Heart left ventricle (tissue), 16 donors: ENCODE measurements around the gene TAS2R13. TPM values are rescaled to one million over a fixed set of nuclear protein-coding genes. Genes with fewer than 3 reads are reported as not detected.

Experiments
- ATAC-seq, 4 donors: fragments of 200-7000 bp; cut with Tn5 transposase; one replicate each; pipeline ENCODE4 v1.9.1; 2020 to 2022; ENCODE audit warnings: moderate library complexity in 4 of 4, mild to moderate bottlenecking in 3 of 4, moderate number of reproducible peaks in 1 of 4
- DNase-seq, 5 donors: peaks; one replicate each; pipeline ENCODE4 v3.0.0-alpha.2; 2020
- H3K27ac ChIP-seq, 12 donors: fragments of 200-600 bp; sonication (generic) in 4 of 12; one replicate each; pipeline versions ENCODE4 v1.5.0 to v1.8.0; 2016 to 2022; ENCODE audit warnings: mild to moderate bottlenecking in 2 of 12
- H3K27me3 ChIP-seq, 9 donors: fragments of 200-600 bp; sonication (generic) in 2 of 9; one replicate each; pipeline versions ENCODE4 v1.5.1 to v1.8.0; 2016 to 2022; ENCODE audit warnings: mild to moderate bottlenecking in 3 of 9
- H3K36me3 ChIP-seq, 9 donors: fragments of 200-600 bp; sonication (generic) in 2 of 9; one replicate each; pipeline versions ENCODE4 v1.5.0 to v1.8.0; 2018 to 2022; ENCODE audit warnings: mild to moderate bottlenecking in 2 of 9
- H3K4me1 ChIP-seq, 12 donors: fragments of 200-600 bp; sonication (generic) in 4 of 12; one replicate each; pipeline versions ENCODE4 v1.5.0 to v1.8.0; 2016 to 2022; ENCODE audit warnings: mild to moderate bottlenecking in 3 of 12
- H3K4me3 ChIP-seq, 12 donors: fragments of 200-600 bp; sonication (generic) in 4 of 12; one replicate each; pipeline versions ENCODE4 v1.5.0 to v1.8.0; 2017 to 2022; ENCODE audit warnings: mild to moderate bottlenecking in 9 of 12, moderate library complexity in 4 of 12
- H3K9me3 ChIP-seq, 12 donors: fragments of 200-600 bp; sonication (generic) in 4 of 12; one replicate each; pipeline versions ENCODE4 v1.5.0 to v1.8.0; 2016 to 2022; ENCODE audit warnings: mild to moderate bottlenecking in 1 of 12
- POLR2A ChIP-seq, 2 donors: fragments of 450-650 bp; IDR thresholded peaks; one replicate each; pipeline ENCODE4 v1.6.1; 2017; ENCODE audit warnings: antibody characterized with exemption in 2 of 2, mild to moderate bottlenecking in 2 of 2, moderate library complexity in 2 of 2
- whole genome bisulfite sequencing, 4 donors: extraction: QIAGEN DNeasy Blood & Tissue Kit in 2 of 4; methylation state at CpG; one replicate each; pipeline versions ENCODE4 v1.1.5 to v1.1.7; 2013 to 2018; 5-methylcytosine and 5-hydroxymethylcytosine counted together
- intact Hi-C, 10 donors: fragments of 100-400 bp; cut with DNase I; formaldehyde crosslinking; loops; one replicate each; pipeline versions ENCODE4 v1.11.1 to v1.14.2; 2022
- polyA plus RNA-seq, 2 donors: library from polyadenylated mRNA; stranded (reverse); fragments of 200-250 nt; gene quantifications; one replicate each; pipeline ENCODE4 v1.2.3, GENCODE V29; 2013
- total RNA-seq, 9 donors: library from RNA; depleted of rRNA in 2 of 9; stranded (reverse); fragments of >200 nt in 2 of 9; fragmentation: NEBNext Ultra II Directional in 3 of 9; extraction: Animal tissue kit (Norgen Biotek cat#: 25700) in 3 of 9; gene quantifications; one replicate each; pipeline versions ENCODE4 v1.1.0 to v1.2.4, GENCODE V29; 2016 to 2023
- TF ChIP-seq, protein P1 (sequence below), 12 donors: fragments of 200-600 bp; sonication (generic) in 4 of 12; IDR thresholded peaks; one replicate each; pipeline versions ENCODE4 v1.5.0 to v1.8.0; 2018 to 2022; ENCODE audit warnings: antibody characterized with exemption in 12 of 12, mild to moderate bottlenecking in 5 of 12
- donor health status: ischemic (EF 13 %, LVEDD 7.1; RV severe dilation, severe dysfunction).
- donor health status: healthy with polysubstance abuse.
- donor health status: DM: no; HTN: yes; CAD: no.
- donor health status: DM: no; HTN: no; CAD: no.
- donor health status: ischemic (EF 25% LVEDD 6.9; RV normal size, moderate dysfunction).
- donor health status: ischemic (EF 25% LVEDD 5.7; RV mildly dilated, moderate dysfunction).
- donor health status: healthy.
- donor health status: DM: yes; HTN: yes; CAD: no.
- donor health status: ischemic (EF 35%, LVEDD 5.7; RV mildly dilated, moderate dysfunction).
- donor health status: nonischemic (EF 11% LVEDD 7.7; RV severe dilation, severe dysfunction).
- donor health status: DM: yes; HTN: yes; CAD: no.
- donor health status: PGD.
- donor health status: ischemic (EF 29% LVEDD 5.4; RV normal size, mild dysfunction).
- donor health status: nonischemic (EF 23%, LVEDD 6.1; RV moderate dilation, normal function).

The TAS2R13 gene
- total and polyA plus RNA-seq, 11 donors, result 0.07 to 1.0 (median 0.44) TPM

DNA sequence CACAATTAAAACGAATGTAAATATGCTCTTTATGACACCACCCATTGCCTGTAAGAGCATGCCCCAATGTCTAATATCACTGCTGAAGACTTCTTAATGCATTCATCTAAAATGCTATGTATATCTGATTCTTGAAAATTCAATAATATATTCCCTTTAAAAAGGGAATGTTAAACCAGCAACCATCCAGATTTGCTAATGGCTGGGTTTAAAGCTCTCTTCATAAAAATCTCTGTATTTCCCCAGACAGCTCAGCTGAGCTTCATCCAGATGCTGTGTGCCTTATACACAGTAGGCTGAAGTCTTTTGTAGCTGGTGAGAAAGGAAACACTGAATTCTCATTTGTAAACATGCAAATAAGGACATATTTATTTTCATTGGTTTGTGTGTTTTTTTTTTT is 29.8 kb upstream of the TAS2R13 start, which contains the start of gene TAS2R14:
Gene TAS2R14, minus strand, starts transcription at position 101 of the 400 bp plus-strand sequence. Its CDS starts 56 bp downstream, at position 45.
- 77 to 89% (median 80%) methylated on average over 1 of the region's 1 CpG for WGBS, 4 donors
- intact Hi-C loops, result no loop called here
- ATAC-seq (no peak), DNase-seq (no peak)
- TF ChIP-seq POLR2A (IDR thresholded peaks at IDR 0.05), result no peak
- TF ChIP-seq, protein P1, sequence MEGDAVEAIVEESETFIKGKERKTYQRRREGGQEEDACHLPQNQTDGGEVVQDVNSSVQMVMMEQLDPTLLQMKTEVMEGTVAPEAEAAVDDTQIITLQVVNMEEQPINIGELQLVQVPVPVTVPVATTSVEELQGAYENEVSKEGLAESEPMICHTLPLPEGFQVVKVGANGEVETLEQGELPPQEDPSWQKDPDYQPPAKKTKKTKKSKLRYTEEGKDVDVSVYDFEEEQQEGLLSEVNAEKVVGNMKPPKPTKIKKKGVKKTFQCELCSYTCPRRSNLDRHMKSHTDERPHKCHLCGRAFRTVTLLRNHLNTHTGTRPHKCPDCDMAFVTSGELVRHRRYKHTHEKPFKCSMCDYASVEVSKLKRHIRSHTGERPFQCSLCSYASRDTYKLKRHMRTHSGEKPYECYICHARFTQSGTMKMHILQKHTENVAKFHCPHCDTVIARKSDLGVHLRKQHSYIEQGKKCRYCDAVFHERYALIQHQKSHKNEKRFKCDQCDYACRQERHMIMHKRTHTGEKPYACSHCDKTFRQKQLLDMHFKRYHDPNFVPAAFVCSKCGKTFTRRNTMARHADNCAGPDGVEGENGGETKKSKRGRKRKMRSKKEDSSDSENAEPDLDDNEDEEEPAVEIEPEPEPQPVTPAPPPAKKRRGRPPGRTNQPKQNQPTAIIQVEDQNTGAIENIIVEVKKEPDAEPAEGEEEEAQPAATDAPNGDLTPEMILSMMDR (IDR thresholded peaks at IDR 0.05), result no peak
- Histone ChIP-seq H3K27ac (no peak within 1 kb of the TSS), H3K27me3 (no peaks in the 10 kb centered on the region), H3K36me3 (no peaks in the 10 kb centered on the region), H3K4me3 (no peak within 1 kb of the TSS), H3K9me3 (peaks cover 0 to 7% (median 0%) of the 10 kb centered on the region in 12 donors), H3K4me1 (peaks cover 0 to 6% (median 0%) of the 10 kb centered on the region in 12 donors)

DNA sequence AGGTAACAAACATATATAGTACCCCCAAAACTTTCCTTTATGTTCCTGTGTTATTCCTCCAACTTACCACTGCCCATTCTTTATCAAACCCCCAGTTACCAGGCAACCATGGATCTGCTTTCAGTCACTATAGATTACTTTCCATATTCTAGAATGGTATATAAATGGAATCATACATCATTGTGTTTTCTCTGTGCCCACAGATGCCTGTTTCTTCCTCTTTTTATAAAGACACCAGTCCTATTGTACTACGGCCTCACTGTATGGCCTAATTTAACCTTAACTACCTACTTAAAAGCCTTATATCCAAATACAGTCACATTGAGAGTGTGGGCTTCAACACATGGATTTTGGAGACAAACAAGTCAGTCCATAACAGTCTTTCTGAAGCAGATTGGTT is 27.1 kb upstream of the TAS2R13 start:
- no peaks in the 10 kb centered on the region for H3K9me3 ChIP-seq
- H3K27me3 ChIP-seq, result no peaks in the 10 kb centered on the region
- no peaks in the 10 kb centered on the region for H3K36me3 ChIP-seq
- no peak for ATAC-seq
- intact Hi-C loops, result no loop called here
- H3K4me3 ChIP-seq, result no peak overlapping the region
- 85 to 100% (median 93%) methylated on average over 1 of the region's 1 CpG for WGBS, 4 donors
- no peak overlapping the region for H3K27ac ChIP-seq
- TF ChIP-seq POLR2A (IDR thresholded peaks at IDR 0.05), result no peak
- TF ChIP-seq, protein P1 (IDR thresholded peaks at IDR 0.05), result no peak
- DNase-seq, result no peak
- H3K4me1 ChIP-seq, result no peaks in the 10 kb centered on the region

DNA sequence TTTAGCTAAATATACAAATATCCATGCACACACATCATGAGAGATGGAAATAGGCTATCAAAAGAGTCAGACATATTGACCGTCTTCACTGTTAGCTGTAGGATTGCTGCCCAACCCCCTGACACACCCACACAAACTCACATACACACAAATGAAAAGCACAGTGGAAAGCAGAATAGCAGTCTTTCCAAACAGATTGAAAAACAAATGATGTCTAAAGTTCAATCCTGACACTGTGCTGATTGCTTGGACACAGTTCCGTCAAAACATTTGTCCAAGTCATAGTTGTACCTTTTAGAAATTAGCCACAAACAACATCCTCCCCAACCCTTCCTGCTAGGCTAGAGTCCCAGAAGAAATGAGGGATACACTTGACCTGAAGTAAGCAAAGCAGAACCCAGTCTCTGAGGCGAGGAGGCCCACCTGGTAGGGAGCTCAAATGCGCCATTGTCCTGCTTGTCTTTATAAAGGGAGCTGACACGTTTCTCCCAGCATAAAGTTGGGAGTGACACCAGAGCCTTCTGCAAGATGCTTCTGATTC is 19.5 kb upstream of the TAS2R13 start, which contains the start of gene PRH2:
Gene PRH2, plus strand, starts transcription at position 491 of the 541 bp plus-strand sequence. Its CDS starts 38 bp downstream, at position 529.
- intact Hi-C loops, result no loop called here
- 89 to 96% (median 94%) methylated on average over 5 of the region's 5 CpGs for WGBS, 4 donors
- no peak within 1 kb of the TSS for H3K27ac ChIP-seq
- no peak within 1 kb of the TSS for H3K4me3 ChIP-seq
- TF ChIP-seq, protein P1 (IDR thresholded peaks at IDR 0.05), result no peak
- TF ChIP-seq POLR2A (IDR thresholded peaks at IDR 0.05), result no peak
- peaks cover 0 to 6% (median 0%) of the 10 kb centered on the region in 12 donors for H3K4me1 ChIP-seq
- no peak for ATAC-seq
- H3K9me3 ChIP-seq, result no peaks in the 10 kb centered on the region
- H3K36me3 ChIP-seq, result no peaks in the 10 kb centered on the region
- no peak for DNase-seq
- H3K27me3 ChIP-seq, result no peaks in the 10 kb centered on the region

DNA sequence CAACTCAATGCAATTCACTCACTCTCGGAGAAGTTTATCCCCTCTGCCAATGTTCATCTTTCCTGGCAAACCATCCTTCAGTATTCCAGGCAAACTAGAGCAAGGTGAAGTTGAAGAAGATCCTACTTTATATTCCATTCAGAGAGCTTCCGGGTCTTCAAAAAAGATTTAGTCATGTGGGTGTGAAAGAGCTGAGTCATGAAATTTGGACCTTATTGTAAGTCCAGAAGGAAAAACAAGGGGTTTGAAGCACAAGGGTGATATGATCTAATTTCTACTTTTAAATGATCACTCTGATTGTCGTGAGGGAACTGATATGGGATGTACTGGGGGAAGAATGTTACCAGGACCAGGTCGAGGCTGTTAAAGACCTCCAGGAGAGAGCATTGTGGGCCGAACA is 16.9 kb upstream of the TAS2R13 start:
- H3K9me3 ChIP-seq, result no peaks in the 10 kb centered on the region
- no peaks in the 10 kb centered on the region for H3K27me3 ChIP-seq
- H3K4me1 ChIP-seq, result peaks cover 0 to 6% (median 0%) of the 10 kb centered on the region in 12 donors
- no peaks in the 10 kb centered on the region for H3K36me3 ChIP-seq
- TF ChIP-seq, protein P1 (IDR thresholded peaks at IDR 0.05), result no peak
- TF ChIP-seq POLR2A (IDR thresholded peaks at IDR 0.05), result no peak
- intact Hi-C loops, result no loop called here
- no peak overlapping the region for H3K4me3 ChIP-seq
- DNase-seq (no peak), ATAC-seq (no peak)
- 86 to 96% (median 92%) methylated on average over 5 of the region's 5 CpGs for WGBS, 4 donors
- H3K27ac ChIP-seq, result no peak overlapping the region
